Esophagus squamous epithelium (tissue), 5 donors: ENCODE data around the gene SPIN2A. TPM values are rescaled to one million over a fixed set of nuclear protein-coding genes. Genes with fewer than 3 reads are reported as not detected.
"Not testable (repeated sequence)": the region's sequence is repeated elsewhere in the genome, so short reads cannot be mapped to it uniquely, and the experiment has no call there.

Experiments
- DNase-seq: peaks from one replicate; lab custom pipeline; 2025; lab: John Stamatoyannopoulos, UW
- H3K27ac ChIP-seq, 4 donors: fragments of 200-600 bp; sonication (generic); one replicate each; pipeline ENCODE4 v1.5.1; 2016 to 2019; ENCODE audit warnings: mild to moderate bottlenecking in 1 of 4
- H3K27me3 ChIP-seq, 4 donors: fragments of 200-600 bp; sonication (generic); 1 replicate in 3 of 4; 2 replicates in 1 of 4; pipeline versions ENCODE4 v1.5.1 to v1.6.0; 2017 to 2021; ENCODE audit warnings: antibody characterized with exemption in 1 of 4
- H3K36me3 ChIP-seq, 3 donors: fragments of 200-600 bp; sonication (generic); one replicate each; pipeline ENCODE4 v1.5.1; 2016 to 2019
- H3K4me1 ChIP-seq, 3 donors: fragments of 200-600 bp; sonication (generic); one replicate each; pipeline ENCODE4 v1.5.1; 2017 to 2019
- H3K4me3 ChIP-seq, 4 donors: fragments of 200-600 bp; sonication (generic); 1 replicate in 3 of 4; 2 replicates in 1 of 4; pipeline ENCODE4 v1.5.1; 2016 to 2019; ENCODE audit warnings: mild to moderate bottlenecking in 2 of 4, moderate library complexity in 1 of 4
- H3K9me3 ChIP-seq, 3 donors: fragments of 200-600 bp; sonication (generic); one replicate each; pipeline ENCODE4 v1.5.1; 2016 to 2019
- POLR2A ChIP-seq, 4 donors: fragments of 450-650 bp; IDR thresholded peaks; one replicate each; pipeline ENCODE4 v1.6.1; 2017; ENCODE audit warnings: antibody characterized with exemption in 4 of 4, mild to moderate bottlenecking in 4 of 4, moderate library complexity in 3 of 4
- WGBS, 2 donors: methylation state at CpG; one replicate each; pipeline ENCODE4 v1.1.5; 2018; 5-methylcytosine and 5-hydroxymethylcytosine counted together
- intact Hi-C: fragments of 100-400 bp; cut with DNase I; formaldehyde crosslinking; loops from one replicate; pipeline ENCODE4 v1.15.0; 2022
- total RNA-seq, 4 donors: library from RNA; depleted of rRNA; stranded (reverse); fragments of >200 nt; gene quantifications; one replicate each; pipeline ENCODE4 v1.1.0, GENCODE V29; 2016
- TF ChIP-seq, protein P1 (sequence below), 6 experiments: fragments of 450-650 bp in 4 of 6; fragments of 200-600 bp in 2 of 6; sonication (generic) in 2 of 6; IDR thresholded peaks; one replicate each; pipeline ENCODE4 v1.5.1; 2016 to 2019; ENCODE audit warnings: antibody characterized with exemption in 6 of 6, mild to moderate bottlenecking in 4 of 6, moderate library complexity in 4 of 6
- donor health status: DM: yes; HTN: yes; CAD: no.

The SPIN2A gene
- total RNA-seq, 4 donors from 2014 or later, result 0.19 to 0.22 TPM; not detected in 2

DNA sequence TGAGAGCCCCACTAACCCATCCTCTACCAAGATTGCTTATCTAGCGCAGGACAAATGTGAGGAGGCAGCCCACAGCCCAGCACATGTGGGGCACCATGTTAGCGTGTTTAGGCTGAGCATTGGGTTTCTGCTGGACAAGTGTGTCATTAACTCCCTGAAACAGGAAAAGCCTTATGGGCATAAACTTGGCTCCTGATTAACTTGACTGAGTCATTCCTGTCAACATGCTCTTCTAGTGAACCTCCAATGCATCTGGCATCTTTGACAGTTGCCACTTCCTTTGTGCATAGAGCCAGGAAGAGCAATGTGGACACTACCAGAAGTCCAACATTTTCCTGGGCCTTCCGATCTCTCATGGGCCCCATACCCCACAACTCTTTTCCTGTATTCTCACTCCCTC, 2.5 kb downstream of the SPIN2A start:
- H3K4me3 ChIP-seq, result no peak overlapping the region
- TF ChIP-seq, protein P1, sequence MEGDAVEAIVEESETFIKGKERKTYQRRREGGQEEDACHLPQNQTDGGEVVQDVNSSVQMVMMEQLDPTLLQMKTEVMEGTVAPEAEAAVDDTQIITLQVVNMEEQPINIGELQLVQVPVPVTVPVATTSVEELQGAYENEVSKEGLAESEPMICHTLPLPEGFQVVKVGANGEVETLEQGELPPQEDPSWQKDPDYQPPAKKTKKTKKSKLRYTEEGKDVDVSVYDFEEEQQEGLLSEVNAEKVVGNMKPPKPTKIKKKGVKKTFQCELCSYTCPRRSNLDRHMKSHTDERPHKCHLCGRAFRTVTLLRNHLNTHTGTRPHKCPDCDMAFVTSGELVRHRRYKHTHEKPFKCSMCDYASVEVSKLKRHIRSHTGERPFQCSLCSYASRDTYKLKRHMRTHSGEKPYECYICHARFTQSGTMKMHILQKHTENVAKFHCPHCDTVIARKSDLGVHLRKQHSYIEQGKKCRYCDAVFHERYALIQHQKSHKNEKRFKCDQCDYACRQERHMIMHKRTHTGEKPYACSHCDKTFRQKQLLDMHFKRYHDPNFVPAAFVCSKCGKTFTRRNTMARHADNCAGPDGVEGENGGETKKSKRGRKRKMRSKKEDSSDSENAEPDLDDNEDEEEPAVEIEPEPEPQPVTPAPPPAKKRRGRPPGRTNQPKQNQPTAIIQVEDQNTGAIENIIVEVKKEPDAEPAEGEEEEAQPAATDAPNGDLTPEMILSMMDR (IDR thresholded peaks at IDR 0.05), result no peak
- TF ChIP-seq POLR2A (IDR thresholded peaks at IDR 0.05), result no peak
- intact Hi-C loops, result no loop called here
- H3K27ac ChIP-seq, result no peak overlapping the region
- no peaks in the 10 kb centered on the region for H3K27me3 ChIP-seq
- whole genome bisulfite sequencing, 2 donors, result 79 to 100% methylated on average over 1 to 3 of the region's 3 CpGs
- peaks cover 0 to 5% (median 0%) of the 10 kb centered on the region in 3 donors for H3K4me1 ChIP-seq
- no peaks in the 10 kb centered on the region for H3K36me3 ChIP-seq
- no peaks in the 10 kb centered on the region for H3K9me3 ChIP-seq
- no peak for DNase-seq

DNA sequence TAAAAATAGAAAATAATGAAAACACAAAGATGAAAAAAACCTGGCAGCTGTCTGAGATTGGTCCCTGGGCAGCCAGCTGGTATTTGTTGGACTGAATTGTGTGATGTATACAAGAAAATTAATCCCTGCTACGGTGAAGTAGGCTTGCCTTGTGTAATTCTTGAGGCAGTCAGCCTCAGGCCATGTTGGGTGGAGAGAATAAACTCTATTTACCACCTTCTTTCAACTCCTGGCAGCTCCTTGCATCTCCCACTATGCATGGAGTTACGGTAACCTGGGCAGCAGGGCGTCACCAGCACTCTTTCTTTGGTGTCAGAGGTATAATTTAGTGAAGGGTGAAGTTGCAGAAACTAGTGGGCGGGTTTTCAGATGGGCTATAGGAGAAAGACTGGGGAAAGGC, 3.5 kb downstream of the SPIN2A start:
- Histone ChIP-seq H3K36me3 (no peaks in the 10 kb centered on the region), H3K4me1 (peaks cover 0 to 5% (median 0%) of the 10 kb centered on the region in 3 donors), H3K4me3 (no peak overlapping the region), H3K9me3 (no peaks in the 10 kb centered on the region), H3K27ac (no peak overlapping the region), H3K27me3 (no peaks in the 10 kb centered on the region)
- 41 to 84% methylated on average over 3 to 4 of the region's 4 CpGs for WGBS, 2 donors
- intact Hi-C loops, result no loop called here
- no peak for DNase-seq
- no peak for TF ChIP-seq POLR2A (IDR thresholded peaks at IDR 0.05)
- TF ChIP-seq, protein P1 (IDR thresholded peaks at IDR 0.05), result no peak

DNA sequence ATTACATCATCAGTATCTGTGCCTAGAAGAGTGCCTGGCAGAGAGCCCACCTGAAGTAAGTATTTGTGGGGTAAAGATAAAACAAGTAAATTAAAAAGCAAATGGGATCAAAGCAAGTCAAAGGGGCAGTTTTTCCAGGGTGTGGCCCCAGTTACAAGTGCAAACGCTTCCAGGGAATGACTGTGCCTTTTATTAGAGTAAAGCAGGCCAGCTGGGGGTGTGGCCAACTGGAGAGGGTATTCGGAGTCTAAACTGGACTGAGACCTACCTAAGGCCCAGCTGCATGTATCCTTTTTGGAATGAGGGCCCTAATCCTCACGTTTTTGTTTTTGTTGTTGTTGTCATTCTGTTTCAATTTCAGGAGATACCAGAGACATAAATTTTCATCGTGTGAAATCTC, 3.9 kb downstream of the SPIN2A start:
- H3K36me3 ChIP-seq, intact Hi-C loops, H3K4me3 ChIP-seq, H3K27ac ChIP-seq, H3K9me3 ChIP-seq, H3K4me1 ChIP-seq, H3K27me3 ChIP-seq, DNase-seq: not testable (repeated sequence)
- whole genome bisulfite sequencing, 2 donors, result 20 to 26% methylated on average over 1 to 4 of the region's 4 CpGs

DNA sequence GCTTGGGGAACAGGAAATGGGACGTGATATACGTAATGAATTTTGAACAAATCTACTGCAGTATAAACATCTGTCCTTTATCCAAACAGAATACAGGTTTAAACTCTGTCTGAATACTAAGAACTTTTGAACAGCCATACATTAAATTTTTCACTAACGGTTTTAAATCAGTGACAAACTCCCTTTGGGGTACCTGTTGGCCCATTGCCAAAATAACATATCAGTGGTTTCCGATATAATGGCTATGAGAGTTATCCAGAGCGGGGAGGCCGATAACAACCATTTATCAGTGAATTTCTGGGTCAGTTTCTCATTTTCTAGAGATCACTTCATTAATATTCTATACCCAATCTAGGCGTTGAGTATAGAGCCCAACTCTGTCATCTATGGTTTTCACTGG, 5.2 kb downstream of the SPIN2A start:
- no peaks in the 10 kb centered on the region for H3K9me3 ChIP-seq
- intact Hi-C loops, result no loop called here
- no peaks in the 10 kb centered on the region for H3K36me3 ChIP-seq
- H3K4me1 ChIP-seq, result peaks cover 0 to 5% (median 0%) of the 10 kb centered on the region in 3 donors
- 82 to 97% methylated on average over 6 to 7 of the region's 7 CpGs for WGBS, 2 donors
- H3K27me3 ChIP-seq, result no peaks in the 10 kb centered on the region
- H3K27ac ChIP-seq, result no peak overlapping the region
- DNase-seq, result no peak
- TF ChIP-seq, protein P1 (IDR thresholded peaks at IDR 0.05), result no peak
- no peak for TF ChIP-seq POLR2A (IDR thresholded peaks at IDR 0.05)
- no peak overlapping the region for H3K4me3 ChIP-seq

DNA sequence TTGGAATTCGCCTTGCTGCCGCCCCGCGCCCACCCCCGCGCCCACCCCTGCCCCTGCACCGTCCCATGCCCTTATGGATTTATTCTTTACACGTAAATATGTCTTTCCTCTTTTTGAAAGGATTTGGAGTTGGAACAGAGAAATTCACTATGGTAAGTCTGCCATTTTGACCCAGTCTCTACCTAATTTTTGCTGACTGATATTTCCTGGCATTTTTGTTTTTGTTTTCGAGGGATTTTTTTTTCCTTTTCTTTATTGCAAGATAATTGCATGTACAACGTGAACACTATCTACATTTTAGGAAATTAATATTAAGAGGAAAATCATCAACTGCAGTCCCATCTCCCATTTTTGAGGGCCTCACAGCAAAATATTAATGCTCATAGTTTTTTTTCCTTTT, 15.4 kb downstream of the SPIN2A start:
- 0 to 32% methylated on average over 3 to 6 of the region's 10 CpGs for WGBS, 2 donors

More for the DNA sequence above, 15.4 kb downstream of the SPIN2A start:
- intact Hi-C loops, result loop anchor here (10.0 kb wide), 1 partner anchor 1323 kb away; no protein-coding TSS in a partner anchor
- Histone ChIP-seq H3K36me3 (no peaks in the 10 kb centered on the region), H3K4me3 (peak overlapping the region; percentile 50 to 77 (median 64)), H3K9me3 (no peaks in the 10 kb centered on the region), H3K27me3 (no peaks in the 10 kb centered on the region), H3K4me1 (peaks cover 0 to 5% (median 0%) of the 10 kb centered on the region in 3 donors), H3K27ac (peak overlapping the region; percentile 75 to 87 (median 86))
- TF ChIP-seq, protein P1 (IDR thresholded peaks at IDR 0.05), result no peak
- no peak for TF ChIP-seq POLR2A (IDR thresholded peaks at IDR 0.05)
- no peak for DNase-seq
